Endothelial cell of umbilical vein (primary cell): ENCODE results near the gene ABHD5. TPM values are rescaled to one million over a fixed set of nuclear protein-coding genes. Genes with fewer than 3 reads are reported as not detected.

Source experiments
- BruUV-seq: library from RNA; stranded (reverse); fragments of 400-500 nt; replicated peaks from 2 replicates; lab custom pipeline; 2021; lab: Mats Ljungman, UMichigan
- CTCF ChIA-PET: fragments of 300-600, 350-600 bp; sonication (Branson Sonifier 250); formaldehyde crosslinking; loops from one replicate; lab custom pipeline; 2021; ENCODE audit warnings: antibody characterized with exemption, inconsistent platforms; lab: Charles Lee
- POLR2A ChIA-PET: fragments of 300-600, 350-600 bp; sonication (Branson Sonifier 250); formaldehyde crosslinking; loops from one replicate; lab custom pipeline; 2021; ENCODE audit warnings: antibody characterized with exemption, inconsistent platforms; lab: Charles Lee
- DNase-seq: peaks from one replicate; pipeline ENCODE4 v3.0.0-alpha.2; 2011; ENCODE audit warnings: low read depth, low spot score
- FAIRE-seq: peaks from 2 replicates; lab custom pipeline; 2011; peaks lifted over from hg19 to GRCh38; lab: Jason Lieb, UNC
- H2AFZ ChIP-seq: 2 replicates; pipeline ENCODE4 v1.6.0; 2012; ENCODE audit warnings: low read depth, low read length, control low read depth, inconsistent platforms
- H3K27ac ChIP-seq: 2 replicates; pipeline ENCODE4 v1.5.1; 2011; ENCODE audit warnings: low read depth, mild to moderate bottlenecking, control low read depth, low read length, moderate library complexity; ENCODE audit not compliant: insufficient read depth
- H3K27me3 ChIP-seq, 2 experiments: 2 replicates each; pipeline versions ENCODE4 v1.6.0 to v1.6.1; 2011; ENCODE audit warnings: low read length in 2 of 2, mixed read lengths in 1 of 2; ENCODE audit not compliant: control insufficient read depth in 2 of 2, insufficient read depth in 2 of 2
- H3K36me3 ChIP-seq, 2 experiments: 2 replicates in 1 of 2; 3 replicates in 1 of 2; pipeline ENCODE4 v1.5.1; 2011; ENCODE audit warnings: low read length in 2 of 2, mild to moderate bottlenecking in 1 of 2, moderate library complexity in 1 of 2; ENCODE audit not compliant: control insufficient read depth in 2 of 2, insufficient read depth in 2 of 2; ENCODE audit errors: extremely low read depth in 1 of 2
- H3K4me1 ChIP-seq: 3 replicates; pipeline ENCODE4 v1.5.1; 2011; ENCODE audit warnings: mild to moderate bottlenecking, low read length; ENCODE audit not compliant: control insufficient read depth, insufficient read depth; ENCODE audit errors: extremely low read depth
- H3K4me2 ChIP-seq: 2 replicates; pipeline ENCODE4 v1.6.1; 2011; ENCODE audit warnings: low read length, control low read depth, mixed read lengths; ENCODE audit not compliant: insufficient read depth
- H3K4me3 ChIP-seq, 3 experiments: fragments of 200-600 bp in 1 of 3; sonication (generic), shearing (Covaris generic) in 1 of 3; replicated peaks in 1 of 3; 2 replicates each; pipeline ENCODE4 v1.5.1; 2011 to 2016; ENCODE audit warnings: control low read depth in 3 of 3, low read length in 3 of 3, mild to moderate bottlenecking in 2 of 3, inconsistent platforms in 1 of 3, low read depth in 1 of 3, moderate library complexity in 1 of 3; ENCODE audit not compliant: insufficient read depth in 1 of 3
- H3K79me2 ChIP-seq: 2 replicates; pipeline ENCODE4 v1.6.0; 2012; ENCODE audit warnings: low read length, inconsistent platforms; ENCODE audit not compliant: control insufficient read depth, insufficient read depth
- H3K9ac ChIP-seq: replicated peaks from 2 replicates; pipeline ENCODE3; 2011; ENCODE audit warnings: low read length, control low read depth; ENCODE audit not compliant: insufficient read depth; ENCODE audit errors: extremely low read depth
- H3K9me1 ChIP-seq: replicated peaks from 3 replicates; pipeline ENCODE4 v1.6.0; 2011; ENCODE audit warnings: mild to moderate bottlenecking, low read length; ENCODE audit not compliant: control insufficient read depth, insufficient read depth; ENCODE audit errors: extremely low read depth
- H3K9me3 ChIP-seq: replicated peaks from 2 replicates; pipeline ENCODE4 v1.5.1; 2012; ENCODE audit warnings: low read length, inconsistent platforms; ENCODE audit not compliant: control insufficient read depth, insufficient read depth
- H4K20me1 ChIP-seq: replicated peaks from 2 replicates; pipeline ENCODE3; 2011; ENCODE audit warnings: mild to moderate bottlenecking, low read length; ENCODE audit not compliant: control insufficient read depth, insufficient read depth; ENCODE audit errors: extremely low read depth
- CTCF ChIP-seq, 2 donors: IDR thresholded peaks; 1 replicate in 1 of 2; 2 replicates in 1 of 2; pipeline ENCODE4 v1.5.1; 2011; ENCODE audit warnings: low read length in 2 of 2, mild to moderate bottlenecking in 2 of 2, moderate library complexity in 2 of 2, control low read depth in 1 of 2, inconsistent platforms in 1 of 2, low read depth in 1 of 2; ENCODE audit not compliant: insufficient read depth in 1 of 2; ENCODE audit errors: extremely low read depth in 1 of 2
- EZH2 ChIP-seq: IDR thresholded peaks from 2 replicates; pipeline ENCODE4 v1.6.1; 2012; ENCODE audit warnings: borderline replicate concordance, low read depth, mild to moderate bottlenecking, moderate library complexity, low read length, inconsistent platforms; ENCODE audit not compliant: severe bottlenecking
- FOS ChIP-seq: IDR thresholded peaks from 2 replicates; pipeline ENCODE4 v1.6.1; 2011; ENCODE audit warnings: mild to moderate bottlenecking, low read length, moderate library complexity, borderline replicate concordance; ENCODE audit not compliant: insufficient read depth
- GATA2 ChIP-seq: IDR thresholded peaks from 2 replicates; pipeline ENCODE4 v1.7.0; 2011; ENCODE audit warnings: low read depth, mild to moderate bottlenecking, moderate library complexity, mixed read lengths, low read length; ENCODE audit not compliant: insufficient read length, insufficient read depth
- JUN ChIP-seq: IDR thresholded peaks from 2 replicates; pipeline ENCODE4 v1.6.1; 2011; ENCODE audit warnings: borderline replicate concordance, low read depth; ENCODE audit not compliant: insufficient read length, insufficient read depth
- MAX ChIP-seq: IDR thresholded peaks from 2 replicates; pipeline ENCODE4 v1.6.1; 2011; ENCODE audit not compliant: insufficient read depth, insufficient read length
- MYC ChIP-seq: IDR thresholded peaks from one replicate; pipeline ENCODE4 v1.6.1; 2011; ENCODE audit warnings: mild to moderate bottlenecking, low read depth, low read length
- POLR2A ChIP-seq: IDR thresholded peaks from 2 replicates; pipeline ENCODE4 v1.6.1; 2012; ENCODE audit warnings: low read depth, mild to moderate bottlenecking, control low read depth, low read length
- POLR2AphosphoS5 ChIP-seq: IDR thresholded peaks from 2 replicates; pipeline ENCODE4 v1.6.1; 2012; ENCODE audit warnings: low read depth, mild to moderate bottlenecking, control low read depth, low read length, moderate library complexity; ENCODE audit not compliant: insufficient read depth
- dilution Hi-C: fragments of 300-500 bp; cut with MboI; formaldehyde crosslinking; loops from one replicate; pipeline ENCODE4 v1.15.0; 2019; ENCODE audit warnings: low sequenced_read_pairs; ENCODE audit not compliant: extremely low pct_ligation_motif_present
- intact Hi-C: fragments of 100-400 bp; cut with micrococcal nuclease; formaldehyde crosslinking; loops from one replicate; pipeline ENCODE4 v1.10.0; 2022
- polyA plus RNA-seq, 4 experiments: library from polyadenylated mRNA; depleted of rRNA in 3 of 4; stranded (reverse) in 3 of 4; unstranded in 1 of 4; fragments of >200 nt; gene quantifications; 2 replicates each; pipeline versions ENCODE4 v1.2.1 to v1.2.3, GENCODE V29; 2011 to 2012; ENCODE audit warnings: missing spikeins in 1 of 4
- total RNA-seq: library from RNA; stranded (reverse); gene quantifications from 2 replicates; pipeline ENCODE4 v1.2.3, GENCODE V29; 2021

Gene ABHD5
- total and polyA plus RNA-seq, 2 donors (not counting 3 experiments of a cell fraction or from before 2014, with no cell fraction given) = 10.0 to 21.2 TPM

GRCh38 chr3:43728947-43729346, 38.2 kb downstream of the ABHD5 start:
- POLR2A ChIA-PET = no interaction called here
- DNase-seq = no peak
- Histone ChIP-seq H3K9ac (no peak overlapping the region), H3K79me2 (no peaks in the 10 kb centered on the region), H3K4me2 (no peak overlapping the region), H3K4me3 (no peak overlapping the region), H3K36me3 (no peaks in the 10 kb centered on the region), H2AFZ (no peak overlapping the region), H3K9me1 (no peaks in the 10 kb centered on the region), H3K27me3 (no peaks in the 10 kb centered on the region), H3K4me1 (peaks cover 2% of the 10 kb centered on the region), H3K9me3 (no peaks in the 10 kb centered on the region), H3K27ac (no peak overlapping the region), H4K20me1 (no peaks in the 10 kb centered on the region)
- intact Hi-C loops = no loop called here
- TF ChIP-seq EZH2 (no peak), JUN (no peak), MAX (no peak), GATA2 (no peak), FOS (no peak), POLR2A (no peak), POLR2AphosphoS5 (no peak)
- dilution Hi-C loops = no loop called here
- CTCF ChIA-PET = no interaction called here
- BruUV-seq = no TSS peak
- no peak for FAIRE-seq

GRCh38 chr3:43729707-43730414, 39.1 kb downstream of the ABHD5 start:
- TF ChIP-seq EZH2 (no peak), MYC (no peak), MAX (no peak), POLR2AphosphoS5 (no peak), GATA2 (no peak), FOS (no peak), JUN (no peak), CTCF (IDR thresholded peaks at IDR 0.05; ENCODE audit: extremely low read depth in 1 of 2, insufficient read depth in 1 of 2, low read depth in 1 of 2, low read length in 2 of 2) (no peak), POLR2A (no peak)
- no peaks in the 10 kb centered on the region for H3K9me3 ChIP-seq
- H3K9ac ChIP-seq = no peak overlapping the region
- peaks cover 2% of the 10 kb centered on the region for H3K4me1 ChIP-seq
- no peak overlapping the region for H3K4me2 ChIP-seq
- H3K4me3 ChIP-seq = no peak overlapping the region
- DNase-seq (no peak), FAIRE-seq (no peak)
- H3K36me3 ChIP-seq = no peaks in the 10 kb centered on the region
- no TSS peak for BruUV-seq
- no peaks in the 10 kb centered on the region for H3K79me2 ChIP-seq
- ChIA-PET POLR2A (no interaction called here), CTCF (no interaction called here)
- intact Hi-C loops (no loop called here), dilution Hi-C loops (no loop called here)
- H3K9me1 ChIP-seq = no peaks in the 10 kb centered on the region
- H2AFZ ChIP-seq = no peak overlapping the region
- no peaks in the 10 kb centered on the region for H3K27me3 ChIP-seq
- H3K27ac ChIP-seq = no peak overlapping the region
- H4K20me1 ChIP-seq = no peaks in the 10 kb centered on the region
